OCI-LY1 (cell line): ENCODE results near the gene AGAP1.

ENCODE experiments used
- H2AFZ ChIP-seq: fragments of 200-600 bp; sonication (generic), shearing (Covaris generic); 2 replicates; pipeline ENCODE4 v1.6.0; 2014; ENCODE audit warnings: antibody characterized with exemption, mild to moderate bottlenecking, low read length
- H3F3A ChIP-seq: fragments of 200-600 bp; sonication (generic), shearing (Covaris generic); 2 replicates; pipeline ENCODE4 v1.6.0; 2014; ENCODE audit warnings: mild to moderate bottlenecking, antibody characterized with exemption, low read length, moderate library complexity; ENCODE audit not compliant: insufficient read depth
- H3K27ac ChIP-seq: fragments of 200-600 bp; sonication (generic); 2 replicates; pipeline ENCODE4 v1.5.1; 2014; ENCODE audit warnings: low read length, mixed run types, mild to moderate bottlenecking, low read depth; ENCODE audit not compliant: poor library complexity, severe bottlenecking
- H3K27me3 ChIP-seq: fragments of 200-600 bp; sonication (generic); 2 replicates; pipeline ENCODE4 v1.6.0; 2014; ENCODE audit warnings: antibody characterized with exemption, mild to moderate bottlenecking, low read length, moderate library complexity; ENCODE audit not compliant: insufficient read depth
- H3K36me3 ChIP-seq: fragments of 200-600 bp; sonication (generic); 2 replicates; pipeline ENCODE4 v1.6.1; 2014; ENCODE audit warnings: mild to moderate bottlenecking, antibody characterized with exemption, low read length, moderate library complexity, mixed read lengths; ENCODE audit not compliant: insufficient read depth
- H3K4me1 ChIP-seq: fragments of 200-600 bp; sonication (generic); 2 replicates; pipeline ENCODE4 v1.5.1; 2014; ENCODE audit warnings: mild to moderate bottlenecking, low read length, moderate library complexity; ENCODE audit not compliant: insufficient read depth, severe bottlenecking
- H3K4me2 ChIP-seq: fragments of 200-600 bp; sonication (generic), shearing (Covaris generic); 2 replicates; pipeline ENCODE4 v1.6.1; 2014; ENCODE audit warnings: low read length
- H3K4me3 ChIP-seq: fragments of 200-600 bp; sonication (generic); 2 replicates; pipeline ENCODE4 v1.5.1; 2014; ENCODE audit warnings: low read length, low read depth, mild to moderate bottlenecking, mixed read lengths; ENCODE audit not compliant: poor library complexity, severe bottlenecking
- H3K79me2 ChIP-seq: fragments of 200-600 bp; shearing (Covaris generic); 2 replicates; pipeline ENCODE4 v1.6.1; 2016; ENCODE audit warnings: mixed run types, low read length, mixed read lengths; ENCODE audit not compliant: insufficient read depth
- H3K9ac ChIP-seq: fragments of 200-600 bp; sonication (generic), shearing (Covaris generic); 2 replicates; pipeline ENCODE4 v1.6.1; 2014; ENCODE audit warnings: mild to moderate bottlenecking, low read length, mixed read lengths
- H3K9me2 ChIP-seq: fragments of 200-600 bp; sonication (generic), shearing (Covaris generic); 2 replicates; pipeline ENCODE4 v1.6.1; 2014; ENCODE audit warnings: low read depth, mild to moderate bottlenecking, low read length, mixed read lengths
- H3K9me3 ChIP-seq: fragments of 200-600 bp; shearing (Covaris generic); 2 replicates; pipeline ENCODE4 v1.6.1; 2014; ENCODE audit warnings: low read length, mixed read lengths
- H4K20me1 ChIP-seq: fragments of 200-600 bp; sonication (generic), shearing (Covaris generic); 2 replicates; pipeline ENCODE4 v1.6.0; 2016; ENCODE audit warnings: mild to moderate bottlenecking, low read length; ENCODE audit not compliant: insufficient read depth
- EZH2 ChIP-seq: fragments of 200-600 bp; sonication (generic), shearing (Covaris generic); IDR thresholded peaks from 2 replicates; pipeline ENCODE4 v1.8.0; 2017; ENCODE audit warnings: borderline replicate concordance, mixed run types, mild to moderate bottlenecking, antibody characterized with exemption, low read length, moderate library complexity, mixed read lengths
- TF ChIP-seq, protein P1 (sequence below): fragments of 200-600 bp; sonication (generic), shearing (Covaris generic); IDR thresholded peaks from 2 replicates; pipeline ENCODE4 v1.5.1; 2017; ENCODE audit warnings: mild to moderate bottlenecking, antibody characterized with exemption, low read length, moderate library complexity, mixed read lengths

Gene AGAP1

DNA sequence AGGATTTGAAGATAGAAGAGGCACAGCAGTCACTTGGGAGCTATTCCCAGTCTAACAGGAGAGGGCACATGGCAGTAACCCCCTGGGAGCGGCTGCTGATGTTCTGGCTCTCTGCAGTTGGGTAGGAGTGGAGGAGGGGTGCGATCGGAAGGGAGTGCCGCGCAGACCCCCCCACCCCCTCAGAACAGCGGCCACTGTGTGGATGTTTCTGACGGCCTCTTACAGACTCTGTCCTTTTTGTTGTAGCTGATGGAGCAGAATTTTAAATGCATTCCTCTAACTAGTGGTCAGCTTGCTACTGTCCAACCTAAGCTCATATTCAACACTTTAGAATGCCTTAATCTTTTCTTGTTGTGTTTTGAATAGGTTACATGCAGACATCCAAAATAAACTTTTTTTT is 127.9 kb downstream of the AGAP1 start:
- TF ChIP-seq, protein P1, sequence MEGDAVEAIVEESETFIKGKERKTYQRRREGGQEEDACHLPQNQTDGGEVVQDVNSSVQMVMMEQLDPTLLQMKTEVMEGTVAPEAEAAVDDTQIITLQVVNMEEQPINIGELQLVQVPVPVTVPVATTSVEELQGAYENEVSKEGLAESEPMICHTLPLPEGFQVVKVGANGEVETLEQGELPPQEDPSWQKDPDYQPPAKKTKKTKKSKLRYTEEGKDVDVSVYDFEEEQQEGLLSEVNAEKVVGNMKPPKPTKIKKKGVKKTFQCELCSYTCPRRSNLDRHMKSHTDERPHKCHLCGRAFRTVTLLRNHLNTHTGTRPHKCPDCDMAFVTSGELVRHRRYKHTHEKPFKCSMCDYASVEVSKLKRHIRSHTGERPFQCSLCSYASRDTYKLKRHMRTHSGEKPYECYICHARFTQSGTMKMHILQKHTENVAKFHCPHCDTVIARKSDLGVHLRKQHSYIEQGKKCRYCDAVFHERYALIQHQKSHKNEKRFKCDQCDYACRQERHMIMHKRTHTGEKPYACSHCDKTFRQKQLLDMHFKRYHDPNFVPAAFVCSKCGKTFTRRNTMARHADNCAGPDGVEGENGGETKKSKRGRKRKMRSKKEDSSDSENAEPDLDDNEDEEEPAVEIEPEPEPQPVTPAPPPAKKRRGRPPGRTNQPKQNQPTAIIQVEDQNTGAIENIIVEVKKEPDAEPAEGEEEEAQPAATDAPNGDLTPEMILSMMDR = no peak
- no peak for TF ChIP-seq EZH2
- no peak overlapping the region for H3K9ac ChIP-seq

DNA sequence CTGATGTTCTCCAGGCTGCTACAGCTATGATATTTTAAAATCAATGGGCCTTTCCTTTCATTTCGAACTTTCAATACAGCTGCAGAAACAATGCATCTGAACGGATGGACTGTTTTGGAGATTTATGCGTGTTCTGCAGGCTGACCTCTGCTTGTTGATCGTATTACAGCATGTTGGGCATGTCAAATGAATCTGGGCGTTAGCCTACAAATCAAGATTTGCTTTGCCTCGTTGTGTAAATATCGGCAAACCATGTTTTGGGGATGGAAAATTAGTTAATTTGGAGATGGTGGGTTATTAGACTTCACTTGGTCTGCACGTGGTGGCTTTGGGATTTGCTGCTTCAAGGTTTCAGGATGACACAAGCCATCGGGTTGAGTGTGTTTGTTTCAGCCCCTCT is 129.3 kb downstream of the AGAP1 start:
- Histone ChIP-seq H3K36me3 (no peaks in the 10 kb centered on the region), H3K4me1 (no peaks in the 10 kb centered on the region), H3K9ac (no peak overlapping the region), H2AFZ (no peak overlapping the region), H3F3A (no peaks in the 10 kb centered on the region), H3K4me3 (no peak overlapping the region), H3K9me3 (no peaks in the 10 kb centered on the region), H3K79me2 (no peaks in the 10 kb centered on the region), H3K27ac (no peak overlapping the region), H3K27me3 (peaks cover 3% of the 10 kb centered on the region; the same call in 1 of the 2 replicates), H3K4me2 (no peak overlapping the region), H4K20me1 (no peaks in the 10 kb centered on the region), H3K9me2 (no peaks in the 10 kb centered on the region)
- TF ChIP-seq, protein P1 = no peak
- TF ChIP-seq EZH2 = no peak

More for the DNA sequence above, 127.9 kb downstream of the AGAP1 start:
- no peaks in the 10 kb centered on the region for H4K20me1 ChIP-seq
- no peaks in the 10 kb centered on the region for H3K4me1 ChIP-seq
- H3K79me2 ChIP-seq = no peaks in the 10 kb centered on the region
- no peak overlapping the region for H3K4me2 ChIP-seq
- no peak overlapping the region for H3K4me3 ChIP-seq
- no peaks in the 10 kb centered on the region for H3K9me2 ChIP-seq
- H3K27me3 ChIP-seq = peaks cover 3% of the 10 kb centered on the region; the same call in 1 of the 2 replicates
- no peak overlapping the region for H2AFZ ChIP-seq
- H3K9me3 ChIP-seq = no peaks in the 10 kb centered on the region
- H3K27ac ChIP-seq = no peak overlapping the region
- no peaks in the 10 kb centered on the region for H3K36me3 ChIP-seq
- no peaks in the 10 kb centered on the region for H3F3A ChIP-seq

DNA sequence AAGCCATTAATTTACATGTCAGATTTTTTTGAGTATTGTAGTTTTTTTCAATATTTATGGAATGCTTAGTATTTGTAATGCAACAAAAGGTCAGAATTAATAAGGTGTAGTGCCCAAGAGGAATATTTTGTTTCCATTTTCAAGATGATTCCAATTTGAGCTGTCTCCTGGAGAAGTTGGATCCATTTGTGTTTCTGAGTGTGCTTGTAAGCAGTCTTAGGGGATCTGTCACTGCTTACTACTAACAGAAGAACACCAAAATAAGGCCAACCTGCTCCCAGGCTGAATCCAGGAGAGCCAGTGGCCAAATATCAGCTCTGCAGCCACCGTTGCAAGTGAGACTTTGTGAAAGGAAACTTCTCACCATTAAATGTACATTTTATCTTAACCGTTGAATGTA is 129.9 kb downstream of the AGAP1 start:
- H3K79me2 ChIP-seq = no peaks in the 10 kb centered on the region
- H3K4me2 ChIP-seq = no peak overlapping the region
- H2AFZ ChIP-seq = no peak overlapping the region
- no peaks in the 10 kb centered on the region for H3F3A ChIP-seq
- H3K9me2 ChIP-seq = no peaks in the 10 kb centered on the region
- H3K36me3 ChIP-seq = no peaks in the 10 kb centered on the region
- H3K4me3 ChIP-seq = no peak overlapping the region
- no peaks in the 10 kb centered on the region for H3K9me3 ChIP-seq
- TF ChIP-seq, protein P1 = no peak
- TF ChIP-seq EZH2 = no peak
- H3K27ac ChIP-seq = no peak overlapping the region
- no peaks in the 10 kb centered on the region for H4K20me1 ChIP-seq
- H3K27me3 ChIP-seq = peaks cover 3% of the 10 kb centered on the region; the same call in 1 of the 2 replicates
- H3K9ac ChIP-seq = no peak overlapping the region
- no peaks in the 10 kb centered on the region for H3K4me1 ChIP-seq
